Renal pelvis (tissue), 4 donors: ENCODE results near the gene EIF4E1B. TPM values are rescaled to one million over a fixed set of nuclear protein-coding genes. Genes with fewer than 3 reads are reported as not detected.

Source experiments
- DNase-seq: peaks from one replicate; pipeline ENCODE4 v3.0.0-alpha.2; 2013
- polyA plus RNA-seq, 3 donors: library from polyadenylated mRNA; unstranded; fragments of 120-200 nt; gene quantifications; one replicate each; pipeline ENCODE4 v1.2.1, GENCODE V29; 2013; ENCODE audit not compliant: insufficient read length in 3 of 3

The EIF4E1B gene
- polyA plus RNA-seq, 3 donors: 0.04 to 0.10 TPM; not detected in 1

GRCh38 chr5:176687247-176687646, 56.8 kb downstream of the EIF4E1B start:
- no peak for DNase-seq

- DNase-seq: no peak
Observed at GRCh38 chr5:176687881-176688280, 57.4 kb downstream of the EIF4E1B start.

GRCh38 chr5:176690911-176691310, 60.4 kb downstream of the EIF4E1B start:
- no peak for DNase-seq

- DNase-seq: no peak
Observed at GRCh38 chr5:176691524-176691923, 61.0 kb downstream of the EIF4E1B start.

GRCh38 chr5:176692326-176692725, 61.9 kb downstream of the EIF4E1B start:
- no peak for DNase-seq

GRCh38 chr5:176692839-176693476, 62.5 kb downstream of the EIF4E1B start:
- DNase-seq: no peak

GRCh38 chr5:176693477-176693851, 63.0 kb downstream of the EIF4E1B start:
- DNase-seq: peak; percentile 60

GRCh38 chr5:176694146-176694545, 63.7 kb downstream of the EIF4E1B start:
- DNase-seq: no peak

GRCh38 chr5:176694631-176695030, 64.2 kb downstream of the EIF4E1B start:
- DNase-seq: no peak

GRCh38 chr5:176695073-176695472, 64.6 kb downstream of the EIF4E1B start:
- DNase-seq: no peak

Other genes starting within 250 kb of the EIF4E1B start
- gene NOP16, start 242.1 kb upstream of the EIF4E1B start, polyA plus RNA-seq: 10 to 100 TPM; 31.5 to 37.4 (median 35.8) TPM
- gene HIGD2A, start 241.9 kb upstream of the EIF4E1B start, polyA plus RNA-seq: 100 to 1,000 TPM; 104 to 127 (median 124) TPM
- 10 to 100 TPM; 53.0 to 63.3 (median 55.3) TPM for gene CLTB, start 214.1 kb upstream of the EIF4E1B start, polyA plus RNA-seq
- 10 to 100 TPM; 45.7 to 52.5 (median 48.7) TPM for gene FAF2, start 182.3 kb upstream of the EIF4E1B start, polyA plus RNA-seq
- 10 to 100 TPM; 54.6 to 73.4 (median 64.7) TPM for gene RNF44, start 93.3 kb upstream of the EIF4E1B start, polyA plus RNA-seq
- 10 to 100 TPM; 25.0 to 26.1 (median 26.0) TPM for gene CDHR2, start 81.3 kb upstream of the EIF4E1B start, polyA plus RNA-seq
- 1 to 10 TPM; 1.9 to 2.3 (median 2.3) TPM for gene GPRIN1, start 20.5 kb upstream of the EIF4E1B start, polyA plus RNA-seq
- gene SNCB, start 141 bp upstream of the EIF4E1B start, polyA plus RNA-seq: under 1 TPM in 1 of 3 donors, not detected in 2; 0.43 TPM
- gene TSPAN17, start 16.8 kb downstream of the EIF4E1B start, polyA plus RNA-seq: 10 to 100 TPM; 30.9 to 39.2 (median 37.1) TPM
- gene UNC5A, start 179.9 kb downstream of the EIF4E1B start, polyA plus RNA-seq: under 1 TPM; 0.13 to 0.43 (median 0.34) TPM